HAP-1 (cell line): ENCODE results near the gene TRAIP.

Source experiments
- DNase-seq, 2 experiments: peaks; one replicate each; pipeline ENCODE4 v3.0.0-alpha.2; 2016 to 2020; ENCODE audit warnings: low spot score in 2 of 2
- H3K27me3 ChIP-seq: fragments of 250-450 bp; sonication (Bioruptor Pico); 2 replicates; pipeline ENCODE4 v1.5.1; 2020; ENCODE audit warnings: low read depth, mild to moderate bottlenecking, moderate library complexity
- H3K36me3 ChIP-seq: fragments of 250-450 bp; sonication (Bioruptor Pico); replicated peaks from 2 replicates; pipeline ENCODE4 v1.5.1; 2020; ENCODE audit warnings: mild to moderate bottlenecking
- H3K4me1 ChIP-seq: fragments of 250-450 bp; sonication (Bioruptor Pico); 2 replicates; pipeline ENCODE4 v1.5.1; 2020; ENCODE audit warnings: mild to moderate bottlenecking
- H3K4me3 ChIP-seq: fragments of 250-450 bp; sonication (Bioruptor Pico); 2 replicates; pipeline ENCODE4 v1.5.1; 2020; ENCODE audit warnings: mild to moderate bottlenecking, moderate library complexity
- H3K9me3 ChIP-seq: fragments of 250-450 bp; sonication (Bioruptor Pico); 2 replicates; pipeline ENCODE4 v1.5.1; 2020; ENCODE audit warnings: mild to moderate bottlenecking, moderate library complexity
- in situ Hi-C: fragments of 300-500 bp; cut with MboI; formaldehyde crosslinking; loops from 3 replicates; pipeline ENCODE4 v1.14.3; 2020; ENCODE audit warnings: low sequenced_read_pairs, inconsistent platforms, mixed read lengths

The TRAIP gene

DNA sequence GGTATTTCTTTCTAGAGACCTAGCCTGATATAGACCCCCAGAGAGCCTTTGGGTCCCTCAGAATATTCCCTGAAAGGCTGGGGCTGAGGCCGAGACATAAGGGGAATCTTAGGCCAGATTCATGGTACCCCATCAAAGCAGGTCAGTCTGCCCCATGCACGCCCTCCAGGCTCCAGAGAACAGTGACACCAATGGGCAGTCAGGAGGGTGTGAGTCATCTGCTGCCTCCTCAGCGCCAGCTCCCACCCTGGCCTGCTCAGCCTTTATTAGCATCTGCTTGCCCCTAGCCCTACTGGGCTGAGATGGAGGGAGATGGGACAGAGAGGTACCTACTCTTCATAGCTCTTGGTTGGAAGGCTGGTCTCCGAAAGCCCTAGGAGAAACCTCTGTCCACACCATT is 27.6 kb upstream of the TRAIP start:
- Histone ChIP-seq H3K27me3 (0 out of 2 replicates have a peak, but pooled peaks cover 3% of the 10 kb centered on the region), H3K36me3 (no peaks in the 10 kb centered on the region), H3K4me3 (no peak overlapping the region), H3K4me1 (peaks cover 5% of the 10 kb centered on the region), H3K9me3 (no peaks in the 10 kb centered on the region)
- no peak for DNase-seq
- in situ Hi-C loops: no loop called here

- no peak overlapping the region for H3K4me3 ChIP-seq
- no peak for DNase-seq
- in situ Hi-C loops: no loop called here
These were observed 25.8 kb upstream of the TRAIP start for GRCh38 chr3:49882166-49882565.

DNA sequence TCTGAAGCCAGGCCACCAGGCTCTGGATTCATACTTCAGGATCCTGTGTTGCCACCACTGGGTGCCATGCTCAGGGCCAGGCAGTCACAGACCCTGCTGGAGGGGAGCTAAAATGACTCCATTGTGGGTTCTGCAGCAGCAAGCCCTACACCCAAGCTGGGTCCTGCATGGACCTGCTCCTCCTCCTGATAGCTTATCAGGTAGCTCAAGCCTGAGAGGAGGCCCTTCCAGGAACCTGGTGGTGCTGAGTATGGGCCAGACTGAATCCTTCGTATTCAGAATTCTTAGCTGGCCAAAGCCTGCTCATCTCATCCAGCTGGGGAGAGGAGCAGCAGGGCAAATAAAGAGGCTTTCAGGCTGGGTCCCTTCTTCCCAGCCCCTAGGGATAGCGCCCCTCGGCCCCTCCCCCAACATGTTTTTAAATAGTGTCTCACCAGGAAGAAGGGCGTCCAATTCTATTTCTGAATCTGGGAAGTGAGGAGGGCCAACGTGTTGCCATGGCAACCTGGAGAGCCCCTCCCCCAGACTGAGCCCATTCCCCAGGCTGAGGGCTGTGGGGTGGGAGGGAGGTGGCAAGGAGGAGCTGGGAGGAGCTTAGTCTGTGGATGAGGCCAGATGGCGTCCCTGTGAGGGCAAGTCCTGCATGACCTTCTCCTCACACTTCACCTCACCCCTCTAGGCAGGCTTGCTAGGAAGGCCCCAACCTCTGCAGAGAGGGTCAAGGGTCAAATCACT is 24.4 kb upstream of the TRAIP start:
- peaks cover 5% of the 10 kb centered on the region for H3K4me1 ChIP-seq
- in situ Hi-C loops: no loop called here
- no peaks in the 10 kb centered on the region for H3K36me3 ChIP-seq
- no peak overlapping the region for H3K4me3 ChIP-seq
- 0 out of 2 replicates have a peak, but pooled peaks cover 3% of the 10 kb centered on the region for H3K27me3 ChIP-seq
- peak in 1 of 2 experiments; percentile 49 for DNase-seq
- no peaks in the 10 kb centered on the region for H3K9me3 ChIP-seq

More at GRCh38 chr3:49882166-49882565, 25.8 kb upstream of the TRAIP start:
- 0 out of 2 replicates have a peak, but pooled peaks cover 3% of the 10 kb centered on the region for H3K27me3 ChIP-seq
- no peaks in the 10 kb centered on the region for H3K36me3 ChIP-seq
- H3K4me1 ChIP-seq: peaks cover 5% of the 10 kb centered on the region
- no peaks in the 10 kb centered on the region for H3K9me3 ChIP-seq

GRCh38 chr3:49879721-49880120 is 23.4 kb upstream of the TRAIP start:
- H3K27me3 ChIP-seq: 0 out of 2 replicates have a peak, but pooled peaks cover 3% of the 10 kb centered on the region
- in situ Hi-C loops: no loop called here
- no peak for DNase-seq
- H3K9me3 ChIP-seq: no peaks in the 10 kb centered on the region
- no peak overlapping the region for H3K4me3 ChIP-seq
- H3K4me1 ChIP-seq: peaks cover 5% of the 10 kb centered on the region
- no peaks in the 10 kb centered on the region for H3K36me3 ChIP-seq

- no peak for DNase-seq
- H3K4me3 ChIP-seq: no peak overlapping the region
- in situ Hi-C loops: no loop called here
- no peaks in the 10 kb centered on the region for H3K9me3 ChIP-seq
- no peaks in the 10 kb centered on the region for H3K36me3 ChIP-seq
- 0 out of 2 replicates have a peak, but pooled peaks cover 3% of the 10 kb centered on the region for H3K27me3 ChIP-seq
- peaks cover 5% of the 10 kb centered on the region for H3K4me1 ChIP-seq
These were observed 22.3 kb upstream of the TRAIP start for GRCh38 chr3:49878686-49879085.

- in situ Hi-C loops: no loop called here
- Histone ChIP-seq H3K27me3 (0 out of 2 replicates have a peak, but pooled peaks cover 3% of the 10 kb centered on the region), H3K4me1 (peaks cover 5% of the 10 kb centered on the region), H3K9me3 (no peaks in the 10 kb centered on the region), H3K4me3 (no peak overlapping the region), H3K36me3 (no peaks in the 10 kb centered on the region)
- DNase-seq: no peak
These were observed 21.4 kb upstream of the TRAIP start for GRCh38 chr3:49877716-49878115.

DNA sequence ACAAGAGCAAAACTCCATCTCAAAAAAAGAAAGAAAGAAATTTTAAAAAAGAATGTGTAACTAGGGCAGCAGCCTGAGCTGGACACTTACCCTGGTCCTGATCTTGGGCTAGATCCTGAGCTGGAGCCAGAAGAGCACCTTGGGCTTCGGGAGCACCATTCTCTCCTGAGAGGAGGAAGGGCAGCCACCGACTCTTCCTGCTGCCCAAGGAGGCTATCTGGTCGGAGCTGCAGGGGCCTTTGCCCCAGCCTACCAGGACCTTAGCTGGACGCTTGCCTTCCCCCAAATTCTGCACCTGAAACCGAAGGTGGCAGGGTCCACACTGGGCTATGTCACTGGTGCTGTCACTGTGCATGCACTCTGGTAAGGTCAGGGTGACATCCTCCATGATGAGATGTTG is 20.2 kb upstream of the TRAIP start:
- DNase-seq: no peak
- H3K9me3 ChIP-seq: no peaks in the 10 kb centered on the region
- in situ Hi-C loops: no loop called here
- no peak overlapping the region for H3K4me3 ChIP-seq
- H3K27me3 ChIP-seq: no peaks in the 10 kb centered on the region
- no peaks in the 10 kb centered on the region for H3K36me3 ChIP-seq
- H3K4me1 ChIP-seq: peaks cover 5% of the 10 kb centered on the region

- H3K4me3 ChIP-seq: no peak overlapping the region
- no peak for DNase-seq
- in situ Hi-C loops: no loop called here
These were observed 17.3 kb upstream of the TRAIP start for GRCh38 chr3:49873623-49874022.

DNA sequence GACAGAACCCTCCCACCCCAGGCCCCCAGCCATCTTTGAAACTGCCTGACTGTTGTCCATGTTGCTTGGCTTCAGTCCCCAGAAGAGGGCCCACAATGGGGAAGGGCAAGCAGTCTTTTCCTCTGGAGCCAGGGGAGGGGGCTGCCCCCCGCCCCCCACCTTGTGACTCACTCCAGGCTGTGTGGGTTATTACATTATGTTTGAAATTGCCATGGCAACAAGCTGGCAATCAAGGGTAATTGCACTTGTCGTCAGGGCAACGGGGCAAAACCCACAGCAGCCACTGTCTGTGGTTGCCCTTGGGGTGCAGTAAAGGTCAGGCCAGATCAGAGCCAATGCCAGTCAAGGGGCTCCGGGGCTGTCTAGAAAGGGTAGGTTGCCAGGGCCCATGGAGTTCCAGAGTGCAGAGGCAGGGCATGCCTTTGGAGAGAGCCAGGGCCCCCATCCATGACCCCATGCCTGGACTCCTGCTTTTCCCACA is 16.5 kb upstream of the TRAIP start:
- no peaks in the 10 kb centered on the region for H3K27me3 ChIP-seq
- no peak overlapping the region for H3K4me3 ChIP-seq
- in situ Hi-C loops: no loop called here
- H3K9me3 ChIP-seq: no peaks in the 10 kb centered on the region
- no peaks in the 10 kb centered on the region for H3K36me3 ChIP-seq
- H3K4me1 ChIP-seq: peaks cover 8% of the 10 kb centered on the region
- peak in 1 of 2 experiments; percentile 23 for DNase-seq

More at GRCh38 chr3:49873623-49874022, 17.3 kb upstream of the TRAIP start:
- Histone ChIP-seq H3K4me1 (peaks cover 4% of the 10 kb centered on the region), H3K9me3 (no peaks in the 10 kb centered on the region), H3K36me3 (no peaks in the 10 kb centered on the region), H3K27me3 (no peaks in the 10 kb centered on the region)

GRCh38 chr3:49871531-49872153 is 15.3 kb upstream of the TRAIP start:
- H3K4me3 ChIP-seq: no peak overlapping the region
- H3K27me3 ChIP-seq: no peaks in the 10 kb centered on the region
- no peaks in the 10 kb centered on the region for H3K9me3 ChIP-seq
- in situ Hi-C loops: no loop called here
- no peaks in the 10 kb centered on the region for H3K36me3 ChIP-seq
- DNase-seq: no peak
- peaks cover 8% of the 10 kb centered on the region for H3K4me1 ChIP-seq

GRCh38 chr3:49869525-49870126 is 13.3 kb upstream of the TRAIP start, which contains the start of gene CAMKV:
Gene CAMKV, minus strand, starts transcription at chr3:49869906. Its CDS starts 7,518 bp downstream, at chr3:49862388.
- Histone ChIP-seq H3K4me1 (peaks cover 8% of the 10 kb centered on the region), H3K4me3 (peak within 1 kb of the TSS; percentile 55), H3K9me3 (no peaks in the 10 kb centered on the region), H3K27me3 (no peaks in the 10 kb centered on the region), H3K36me3 (no peaks in the 10 kb centered on the region)
- DNase-seq: peak; percentile 27 to 66
- in situ Hi-C loops: no loop called here

DNA sequence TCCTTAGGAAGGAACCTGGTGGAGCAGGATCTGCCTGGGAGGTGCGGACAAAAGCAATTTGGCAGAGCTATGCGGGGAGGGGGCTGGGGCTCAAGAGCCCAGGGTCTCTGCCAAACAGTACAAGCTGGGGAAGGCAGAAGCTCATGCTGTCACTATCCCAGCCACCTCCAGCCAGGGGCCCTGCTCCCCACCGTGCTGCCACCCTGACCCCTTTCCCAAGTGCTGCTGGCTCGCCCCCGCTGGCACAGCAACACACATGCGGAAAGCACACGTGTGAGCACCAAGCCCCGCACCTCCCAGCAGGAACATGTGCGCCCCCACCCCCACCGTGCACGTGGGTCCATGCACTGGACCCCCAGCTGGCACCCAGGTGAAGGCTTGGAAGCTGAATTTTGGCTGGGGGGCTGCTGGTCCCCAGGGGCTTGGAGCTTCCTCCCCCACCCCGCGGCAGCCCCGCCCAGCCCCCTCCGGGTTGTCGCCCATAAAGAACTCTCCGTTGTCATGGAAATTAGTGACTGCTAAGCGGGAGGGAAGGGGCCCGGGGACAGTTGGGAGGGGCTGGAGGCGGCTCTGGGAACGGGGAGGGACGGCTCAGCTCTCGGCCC is 12.6 kb upstream of the TRAIP start:
- peak; percentile 75 to 81 for DNase-seq
- in situ Hi-C loops: no loop called here

DNA sequence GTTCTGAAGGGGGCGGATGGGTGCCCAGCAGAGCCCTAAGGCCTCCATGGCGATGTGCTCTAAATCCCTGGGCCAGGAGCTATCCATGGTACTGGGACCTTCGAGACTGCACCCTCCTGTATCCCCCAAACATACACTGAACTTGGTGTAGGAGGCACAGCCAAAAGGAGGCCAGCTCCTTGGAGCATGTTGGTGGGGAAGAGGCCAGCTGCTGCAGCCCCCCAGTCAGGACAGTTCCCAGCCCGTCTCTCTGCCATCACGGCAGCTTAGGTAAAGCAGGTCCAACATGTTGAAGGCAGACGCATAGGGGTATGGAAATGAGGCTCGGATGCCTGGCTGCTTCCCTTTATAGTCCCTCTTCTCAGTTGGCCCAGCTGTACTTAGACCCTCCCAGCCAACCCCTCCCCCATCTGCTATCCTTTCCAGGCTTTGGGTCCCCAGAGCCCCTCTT is 11.5 kb upstream of the TRAIP start:
- Histone ChIP-seq H3K36me3 (no peaks in the 10 kb centered on the region), H3K4me1 (peaks cover 8% of the 10 kb centered on the region), H3K27me3 (no peaks in the 10 kb centered on the region), H3K4me3 (no peak overlapping the region), H3K9me3 (no peaks in the 10 kb centered on the region)
- in situ Hi-C loops: no loop called here
- peak; percentile 16 to 73 for DNase-seq

More for the DNA sequence above, 12.6 kb upstream of the TRAIP start:
- peak overlapping the region; percentile 55 for H3K4me3 ChIP-seq
- no peaks in the 10 kb centered on the region for H3K9me3 ChIP-seq
- H3K36me3 ChIP-seq: no peaks in the 10 kb centered on the region
- peaks cover 8% of the 10 kb centered on the region for H3K4me1 ChIP-seq
- H3K27me3 ChIP-seq: no peaks in the 10 kb centered on the region
